Fibroblast of peridontal ligament (primary cell): ENCODE data around the gene LSAMP.

Experiments used
- DNase-seq: peaks from one replicate; pipeline ENCODE4 v3.0.0-alpha.2; 2010; ENCODE audit errors: extremely low read depth

LSAMP gene

GRCh38 chr3:115843206-115843605 is 602.1 kb downstream of the LSAMP start:
- DNase-seq: no peak

GRCh38 chr3:115839246-115839645 is 606.0 kb downstream of the LSAMP start:
- no peak for DNase-seq

GRCh38 chr3:115838786-115839185 is 606.5 kb downstream of the LSAMP start:
- no peak for DNase-seq

- DNase-seq: peak; percentile 37
Measured at GRCh38 chr3:115836944-115837343, 608.3 kb downstream of the LSAMP start.

GRCh38 chr3:115835946-115836345 is 609.3 kb downstream of the LSAMP start:
- no peak for DNase-seq

GRCh38 chr3:115834068-115834467 is 611.2 kb downstream of the LSAMP start:
- DNase-seq: peak; percentile 95

- DNase-seq: peak; percentile 77
Measured at GRCh38 chr3:115833074-115833473, 612.2 kb downstream of the LSAMP start.

- no peak for DNase-seq
Measured at GRCh38 chr3:115832265-115832664, 613.0 kb downstream of the LSAMP start.

GRCh38 chr3:115831864-115832263 is 613.4 kb downstream of the LSAMP start:
- no peak for DNase-seq

GRCh38 chr3:115830764-115831395 is 614.4 kb downstream of the LSAMP start:
- DNase-seq: peak; percentile 30

GRCh38 chr3:115828401-115828800 is 616.9 kb downstream of the LSAMP start:
- no peak for DNase-seq

- DNase-seq: no peak
Measured at GRCh38 chr3:115827495-115827894, 617.8 kb downstream of the LSAMP start.

- no peak for DNase-seq
Measured at GRCh38 chr3:115825046-115825445, 620.2 kb downstream of the LSAMP start.

- DNase-seq: no peak
Measured at GRCh38 chr3:115823083-115823482, 622.2 kb downstream of the LSAMP start.

- no peak for DNase-seq
Measured at GRCh38 chr3:115822579-115822978, 622.7 kb downstream of the LSAMP start.

- peak; percentile 92 for DNase-seq
Measured at GRCh38 chr3:115819785-115820384, 625.4 kb downstream of the LSAMP start.

GRCh38 chr3:115814778-115815380 is 630.4 kb downstream of the LSAMP start:
- peak; percentile 86 for DNase-seq

GRCh38 chr3:115814006-115814405 is 631.3 kb downstream of the LSAMP start:
- DNase-seq: no peak

- peak; percentile 38 for DNase-seq
Measured at GRCh38 chr3:115808816-115809215, 636.5 kb downstream of the LSAMP start.

GRCh38 chr3:115808244-115808643 is 637.0 kb downstream of the LSAMP start:
- DNase-seq: peak; percentile 49

GRCh38 chr3:115806501-115806900 is 638.8 kb downstream of the LSAMP start:
- DNase-seq: peak; percentile 69

GRCh38 chr3:115805520-115805919 is 639.8 kb downstream of the LSAMP start:
- no peak for DNase-seq

GRCh38 chr3:115804713-115805119 is 640.6 kb downstream of the LSAMP start:
- DNase-seq: peak; percentile 94
